Inflammatory macrophage (primary cell): ENCODE results near the gene UQCRH.

ENCODE experiments used
- DNase-seq, 2 donors: peaks; one replicate each; pipeline ENCODE4 v3.0.0-alpha.2; 2020 to 2022
- total RNA-seq, 18 experiments: gene quantifications; one replicate each; lab custom pipeline; 2026; ENCODE audit warnings: mixed read lengths in 6 of 18, inconsistent platforms in 2 of 18; lab: John Stamatoyannopoulos, UW

Gene UQCRH
- 84.8 to 186 (median 130) reads per million in 18 experiments for total RNA-seq

DNA sequence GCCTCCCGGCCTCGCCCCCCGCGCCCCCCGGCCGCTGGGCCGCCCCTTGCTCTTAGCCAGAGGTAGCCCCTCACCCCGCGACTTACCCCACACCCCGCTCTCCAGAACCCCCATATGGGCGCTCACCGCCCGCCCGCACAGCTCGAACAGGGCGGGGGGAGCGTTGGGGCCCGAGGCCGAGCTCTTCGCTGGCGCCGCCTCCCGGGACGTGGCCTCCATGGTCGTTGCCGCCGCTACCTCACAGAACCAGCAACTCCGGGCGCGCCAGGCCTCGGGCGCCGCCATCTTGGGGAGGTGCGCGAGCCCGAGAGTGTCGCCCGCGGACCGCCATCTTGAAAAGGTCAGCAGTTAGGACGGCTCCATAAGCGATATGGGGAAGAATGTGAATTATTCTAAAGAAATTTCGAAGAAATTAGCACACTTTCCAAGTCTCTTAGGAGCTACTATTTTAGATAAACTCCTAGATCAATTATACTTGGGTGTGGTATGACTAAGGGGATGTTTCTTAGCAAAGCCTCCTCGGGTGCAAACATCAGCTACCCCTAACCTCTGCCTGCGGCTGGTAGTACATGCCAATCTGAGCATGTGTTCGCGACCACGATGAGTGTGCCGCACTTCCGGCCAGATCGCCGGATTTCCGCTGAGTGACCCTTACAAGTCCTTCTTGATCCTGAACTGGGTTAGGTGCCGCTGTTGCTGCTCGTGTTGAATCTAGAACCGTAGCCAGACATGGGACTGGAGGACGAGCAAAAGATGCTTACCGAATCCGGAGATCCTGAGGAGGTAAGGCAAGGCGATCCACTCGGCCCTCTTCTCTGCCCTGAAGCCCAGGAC is at the start of gene UQCRH, which contains the start of gene LRRC41:
UQCRH (plus strand) TSS at position 661 of the 834 bp plus-strand sequence; CDS start at position 730, 69 bp downstream.
LRRC41 (minus strand) TSS at position 579 of the 834 bp plus-strand sequence; CDS start at position 285, 294 bp downstream.
- DNase-seq: peak; percentile 95 to 98

GRCh38 chr1:46254668-46255067 is 48.8 kb upstream of the UQCRH start:
- DNase-seq: no peak

DNA sequence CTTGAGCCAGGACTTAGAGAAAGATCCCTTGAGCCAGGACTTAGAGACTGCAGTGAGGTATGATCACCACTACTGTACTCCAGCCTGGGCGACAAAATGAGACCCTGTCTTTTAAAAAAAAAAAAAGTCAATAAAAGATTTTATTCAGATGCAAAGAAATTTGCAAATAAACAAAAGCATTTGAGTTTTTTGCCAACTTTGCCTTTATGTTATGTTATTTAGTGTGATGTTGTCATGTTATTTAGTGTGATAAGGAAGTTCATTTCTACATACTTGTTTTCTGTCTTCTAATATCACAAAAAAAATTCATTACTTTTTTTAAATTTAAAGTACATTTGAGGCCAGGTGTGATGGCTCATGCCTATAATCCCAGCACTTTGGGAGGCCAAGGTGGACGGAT is 47.0 kb upstream of the UQCRH start:
- DNase-seq: no peak

DNA sequence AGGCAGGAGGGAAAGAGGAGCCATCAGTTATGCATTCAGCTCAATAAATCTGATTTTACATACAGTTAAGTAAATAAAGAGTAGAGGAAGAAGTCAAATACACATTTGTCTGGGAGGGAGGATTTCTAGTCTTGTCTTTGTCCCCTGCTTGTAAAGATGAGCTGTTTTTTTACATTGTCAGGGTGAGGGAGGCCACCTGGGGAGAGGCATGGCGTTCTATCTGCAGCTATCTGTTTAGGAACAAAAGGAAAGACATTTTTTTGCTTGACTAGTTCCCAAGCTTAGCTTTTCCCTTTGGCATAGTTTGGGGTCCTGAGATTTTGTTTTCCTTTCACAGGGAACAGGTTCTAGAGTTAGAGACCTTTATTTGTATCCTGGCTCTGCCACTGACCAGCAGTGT is 41.0 kb upstream of the UQCRH start:
- DNase-seq: no peak

DNA sequence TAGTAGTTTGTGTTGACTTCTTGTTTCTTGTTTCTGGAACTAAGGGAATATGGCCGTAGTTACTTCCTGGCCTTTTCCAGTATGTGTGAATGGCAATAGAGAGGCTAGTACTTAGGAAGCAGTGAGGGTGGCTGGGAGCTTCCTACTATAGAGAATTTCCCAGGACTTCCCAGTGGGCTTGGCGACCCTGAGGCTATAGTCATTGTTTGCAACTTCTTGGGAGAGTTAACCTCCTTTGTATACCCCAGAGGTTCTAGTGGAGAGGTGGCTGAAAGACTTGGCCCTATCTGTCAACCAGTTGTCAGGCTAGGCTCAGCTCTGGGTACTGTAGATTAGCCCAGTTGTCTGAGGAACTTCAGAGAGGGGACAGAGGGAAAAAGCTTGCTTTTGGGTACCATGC is 40.4 kb upstream of the UQCRH start:
- no peak for DNase-seq

DNA sequence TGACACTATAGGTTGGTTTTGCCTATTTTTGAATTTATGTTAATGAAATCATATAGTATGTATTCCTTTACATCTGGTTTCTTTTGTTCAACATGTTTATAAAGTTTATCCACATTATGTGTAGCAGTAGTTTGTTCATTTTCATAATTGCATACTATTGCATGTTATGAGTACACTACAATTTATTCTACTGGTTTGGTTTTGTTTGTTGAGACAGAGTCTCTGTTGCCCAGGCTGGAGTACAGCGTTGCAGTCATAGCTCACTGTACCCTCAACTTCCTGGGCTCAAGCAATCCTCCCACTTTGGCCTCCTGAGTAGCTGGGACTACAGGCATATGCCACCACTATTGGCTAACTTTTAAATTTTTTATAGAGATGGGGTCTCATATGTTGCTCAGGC is 34.9 kb upstream of the UQCRH start:
- no peak for DNase-seq

- DNase-seq: no peak
Observed at GRCh38 chr1:46274225-46275029, 29.1 kb upstream of the UQCRH start.

- DNase-seq: no peak
Observed at GRCh38 chr1:46275030-46275337, 28.5 kb upstream of the UQCRH start.

DNA sequence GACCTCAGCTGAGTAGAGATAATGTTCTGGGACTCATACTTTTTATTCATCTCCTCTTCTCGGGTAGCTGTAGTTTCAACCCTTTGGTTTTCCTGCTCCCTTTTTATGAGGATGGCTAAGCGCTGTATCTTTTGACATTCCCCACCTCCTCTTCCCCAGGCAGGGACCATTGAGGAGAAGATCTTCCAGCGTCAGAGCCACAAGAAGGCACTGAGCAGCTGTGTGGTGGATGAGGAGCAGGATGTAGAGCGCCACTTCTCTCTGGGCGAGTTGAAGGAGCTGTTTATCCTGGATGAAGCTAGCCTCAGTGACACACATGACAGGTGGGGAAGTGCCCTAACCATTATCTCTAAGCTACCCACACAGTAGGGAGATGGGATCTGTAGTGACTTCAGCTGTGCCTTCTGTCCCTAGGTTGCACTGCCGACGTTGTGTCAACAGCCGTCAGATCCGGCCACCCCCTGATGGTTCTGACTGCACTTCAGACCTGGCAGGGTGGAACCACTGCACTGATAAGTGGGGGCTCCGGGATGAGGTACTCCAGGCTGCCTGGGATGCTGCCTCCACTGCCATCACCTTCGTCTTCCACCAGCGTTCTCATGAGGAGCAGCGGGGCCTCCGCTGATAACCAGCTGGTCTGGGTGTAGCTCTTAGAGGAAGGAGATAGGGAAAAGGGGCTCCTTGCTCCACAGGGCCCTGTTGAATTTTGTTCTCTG is 25.7 kb upstream of the UQCRH start:
- no peak for DNase-seq

GRCh38 chr1:46278807-46279206 is 24.7 kb upstream of the UQCRH start:
- DNase-seq: no peak

DNA sequence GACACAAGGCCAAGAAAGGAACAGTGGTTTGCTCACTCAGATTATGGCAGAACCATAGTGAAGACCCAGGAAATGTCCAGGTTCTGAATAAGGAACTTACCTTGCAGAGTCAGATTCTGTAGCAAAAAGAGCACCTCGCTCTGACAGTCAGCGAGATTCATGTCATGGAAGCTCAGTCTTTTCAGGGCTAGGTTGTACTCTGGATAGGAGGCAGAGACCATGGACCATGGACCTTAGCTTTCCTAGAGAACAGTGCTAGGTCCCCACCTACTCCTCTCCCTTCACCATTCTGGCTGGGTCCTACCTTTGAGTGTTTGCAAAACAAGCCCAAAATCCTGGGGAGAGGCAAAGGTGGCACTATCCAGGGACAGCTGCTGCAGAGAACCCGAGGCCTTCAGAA is 23.4 kb upstream of the UQCRH start:
- no peak for DNase-seq

DNA sequence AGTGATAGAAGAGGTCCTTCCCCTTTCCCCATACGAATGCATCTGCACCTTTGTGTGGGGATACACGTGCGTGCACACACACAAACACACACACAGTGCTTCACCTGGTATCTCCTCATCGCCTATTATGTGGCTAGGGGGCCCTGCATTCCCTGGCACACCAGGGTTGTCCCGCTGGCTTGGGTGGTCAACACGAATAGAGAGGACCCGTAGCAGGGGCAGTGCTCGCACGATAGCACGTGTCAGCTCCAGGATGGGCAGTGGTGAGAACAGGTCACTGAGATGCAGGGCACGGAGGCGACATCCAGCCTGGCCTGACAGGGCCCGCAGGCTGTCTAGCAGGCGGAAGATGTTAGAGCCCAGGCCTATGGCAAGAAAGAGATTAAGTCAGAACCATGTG is 22.5 kb upstream of the UQCRH start:
- no peak for DNase-seq

- DNase-seq: no peak
Observed at GRCh38 chr1:46284058-46284457, 19.4 kb upstream of the UQCRH start.

GRCh38 chr1:46284597-46285564 is 18.6 kb upstream of the UQCRH start:
- DNase-seq: no peak

DNA sequence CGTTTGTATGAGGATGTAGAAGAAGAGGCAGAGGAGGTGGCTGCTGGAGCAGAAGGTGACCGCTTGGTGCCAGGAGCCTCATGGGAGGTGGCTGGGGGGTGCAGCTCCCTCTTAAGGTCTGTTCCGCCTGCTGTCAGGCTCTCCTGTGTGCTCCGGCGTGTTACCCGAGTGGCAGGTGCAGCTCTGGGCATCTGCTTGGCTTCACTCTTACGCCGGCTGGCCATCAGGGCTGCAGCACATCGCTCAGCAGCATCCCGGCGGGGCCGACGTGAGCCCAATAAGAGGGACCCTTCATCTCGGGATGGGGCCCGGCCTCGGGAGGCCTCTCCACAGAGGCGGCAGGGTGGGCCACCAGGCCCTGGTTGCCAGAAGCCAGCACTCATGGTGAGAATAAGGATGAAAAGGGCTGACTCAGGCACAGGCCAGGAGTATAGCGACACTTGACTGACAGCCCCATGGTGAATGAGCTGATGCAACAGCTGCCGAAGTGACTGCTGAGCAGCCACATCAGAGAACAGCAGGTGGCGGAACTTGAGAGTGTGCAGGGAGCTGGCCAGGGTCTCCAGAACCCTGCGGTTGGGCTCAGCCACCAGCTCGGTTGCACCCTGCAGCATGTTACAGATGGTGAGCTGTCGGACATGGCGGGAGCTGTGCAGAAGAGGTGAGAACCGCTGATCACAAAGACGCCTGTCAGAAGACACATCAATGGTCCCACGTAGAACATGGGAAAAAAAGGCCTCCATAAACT is 17.6 kb upstream of the UQCRH start:
- DNase-seq: no peak

GRCh38 chr1:46288485-46289133 is 14.9 kb upstream of the UQCRH start:
- DNase-seq: peak; percentile 74 to 79

GRCh38 chr1:46289134-46289494 is 14.4 kb upstream of the UQCRH start:
- no peak for DNase-seq

DNA sequence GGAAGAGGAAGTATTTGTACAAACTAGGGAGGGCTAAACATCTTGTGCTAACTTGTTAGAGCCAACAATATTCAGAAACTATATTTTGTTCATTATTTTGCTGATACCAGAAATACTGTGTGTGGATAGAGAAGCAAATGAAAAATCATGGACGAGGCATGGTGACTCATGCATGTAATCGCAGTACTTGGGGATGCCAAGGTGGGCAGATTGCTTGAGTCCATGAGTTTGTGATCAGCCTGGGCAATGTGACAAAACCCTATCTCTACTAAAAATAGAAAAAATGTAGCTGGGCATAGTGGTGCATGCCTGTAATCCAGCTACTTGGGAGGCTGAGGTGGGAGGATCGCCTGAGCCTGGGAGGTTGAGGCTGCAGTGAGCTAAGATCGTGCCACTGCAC is 13.5 kb upstream of the UQCRH start:
- no peak for DNase-seq

DNA sequence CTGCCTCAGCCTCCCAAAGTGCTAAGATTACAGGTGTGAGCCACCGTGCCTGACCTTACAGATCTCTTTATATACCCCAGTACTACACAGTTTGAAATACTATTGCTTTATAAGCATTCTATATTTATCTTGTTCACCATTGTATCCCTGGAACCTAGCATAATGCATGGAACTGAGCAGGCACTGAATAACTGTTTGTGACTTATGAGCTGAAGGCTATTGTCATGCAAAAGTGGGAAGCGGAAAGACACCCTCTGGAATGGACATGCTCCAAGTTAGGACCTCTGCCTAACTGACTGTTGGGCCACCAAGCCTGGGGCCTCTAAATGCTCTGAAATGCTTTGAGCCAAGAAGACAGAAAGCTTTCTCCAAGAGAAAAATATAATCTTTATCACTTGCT is 8.2 kb upstream of the UQCRH start:
- DNase-seq: no peak

DNA sequence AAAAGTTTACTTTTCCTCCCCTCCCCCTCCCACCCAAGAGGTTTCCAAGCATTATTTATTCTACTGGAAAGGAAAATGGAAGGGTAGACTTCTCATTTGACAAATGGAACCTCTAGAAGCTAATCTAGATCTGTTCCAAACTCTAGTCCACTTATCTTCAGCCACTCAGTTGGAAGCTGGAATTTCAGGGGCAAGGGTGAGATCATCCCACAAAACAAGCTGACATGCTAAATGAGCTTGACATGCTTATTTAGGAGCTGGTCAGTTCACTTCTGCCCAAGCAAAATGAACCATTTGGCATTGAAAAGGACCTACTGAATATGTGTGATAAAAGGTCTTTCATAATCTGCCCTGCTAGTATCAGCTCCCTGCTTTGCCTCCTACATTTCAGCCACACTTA is 5.1 kb upstream of the UQCRH start:
- DNase-seq: no peak
